Caki2 (cell line): ENCODE results near the gene TBC1D21. TPM values are rescaled to one million over a fixed set of nuclear protein-coding genes. Genes with fewer than 3 reads are reported as not detected.
A peak's percentile ranks its signal among the peaks of the same experiment; 100 is the strongest.

Experiments
- DNase-seq: peaks from one replicate; pipeline ENCODE4 v3.0.0-alpha.2; 2015; ENCODE audit warnings: low read depth
- in situ Hi-C: cut with HindIII; loops from 2 replicates; pipeline ENCODE4 v1.10.0; 2016; ENCODE audit warnings: low sequenced_read_pairs, low pct_unique_long_range_greater_than_20kb, mixed read lengths
- total RNA-seq: library from RNA; depleted of rRNA; stranded (reverse); fragments of >200 nt; shearing (Covaris generic); gene quantifications from 2 replicates; pipeline ENCODE4 v1.2.3, GENCODE V29; 2014; ENCODE audit warnings: low replicate concordance

TBC1D21 gene
- total RNA-seq, 1 experiment from 2014 or later, result not detected

- in situ Hi-C loops, result no loop called here
- DNase-seq, result no peak
These were observed 16.7 kb upstream of the TBC1D21 start for GRCh38 chr15:73856458-73857192.

- in situ Hi-C loops, result no loop called here
- DNase-seq, result no peak
These were observed 16.0 kb upstream of the TBC1D21 start for GRCh38 chr15:73857193-73857920.

GRCh38 chr15:73858062-73858461 is 15.3 kb upstream of the TBC1D21 start:
- no peak for DNase-seq
- in situ Hi-C loops, result no loop called here

- in situ Hi-C loops, result no loop called here
- DNase-seq, result no peak
These were observed 11.1 kb upstream of the TBC1D21 start for GRCh38 chr15:73862276-73862675.

GRCh38 chr15:73865379-73865778 is 8.0 kb upstream of the TBC1D21 start:
- in situ Hi-C loops, result no loop called here
- no peak for DNase-seq

- no peak for DNase-seq
- in situ Hi-C loops, result no loop called here
These were observed 7.5 kb upstream of the TBC1D21 start for GRCh38 chr15:73865904-73866303.

GRCh38 chr15:73866481-73866880 is 6.9 kb upstream of the TBC1D21 start:
- no peak for DNase-seq
- in situ Hi-C loops, result no loop called here

- DNase-seq, result no peak
- in situ Hi-C loops, result no loop called here
These were observed 6.4 kb upstream of the TBC1D21 start for GRCh38 chr15:73866881-73867410.

- in situ Hi-C loops, result no loop called here
These were observed 5.9 kb upstream of the TBC1D21 start for GRCh38 chr15:73867426-73867825.

GRCh38 chr15:73867956-73868355 is 5.4 kb upstream of the TBC1D21 start:
- in situ Hi-C loops, result no loop called here
- DNase-seq, result no peak

More at GRCh38 chr15:73867426-73867825, 5.9 kb upstream of the TBC1D21 start:
- no peak for DNase-seq

GRCh38 chr15:73869216-73869995 is 4.0 kb upstream of the TBC1D21 start:
- in situ Hi-C loops, result no loop called here
- DNase-seq, result no peak

GRCh38 chr15:73870700-73871408 is 2.5 kb upstream of the TBC1D21 start:
- DNase-seq, result no peak
- in situ Hi-C loops, result no loop called here

GRCh38 chr15:73872346-73872745 is 1.0 kb upstream of the TBC1D21 start:
- in situ Hi-C loops, result no loop called here

GRCh38 chr15:73873889-73874511 is 636 bp downstream of the TBC1D21 start:
- in situ Hi-C loops, result no loop called here
- DNase-seq, result peak; percentile 24

More at GRCh38 chr15:73872346-73872745, 1.0 kb upstream of the TBC1D21 start:
- no peak for DNase-seq

- no peak for DNase-seq
- in situ Hi-C loops, result no loop called here
These were observed 6.1 kb downstream of the TBC1D21 start for GRCh38 chr15:73879426-73879825.

GRCh38 chr15:73881579-73882320 is 8.4 kb downstream of the TBC1D21 start:
- in situ Hi-C loops, result no loop called here
- no peak for DNase-seq

- in situ Hi-C loops, result no loop called here
- DNase-seq, result no peak
These were observed 9.5 kb downstream of the TBC1D21 start for GRCh38 chr15:73882761-73883419.
